Measurements from ENCODE around the gene SPRR1A. TPM values are rescaled to one million over a fixed set of nuclear protein-coding genes. Genes with fewer than 3 reads are reported as not detected.

SPRR1A gene
- total and polyA plus RNA-seq, 2 of the 13 experiments (the other 11 are each of a cell fraction or from before 2014, with no cell fraction given): not detected

GRCh38 chr1:152981146-152981871, 2.6 kb upstream of the SPRR1A start:
- POLR2A ChIA-PET: no interaction called here
- CTCF ChIA-PET (ENCODE audit: low intra/inter-chr PET ratio, low total read pairs): no interaction called here
- H3K4me2 ChIP-seq (ENCODE audit: low read depth, low read length): no peak overlapping the region
- WGBS (ENCODE audit: low lambda C conversion rate): 22% methylated on average over 4 of the region's 6 CpGs
- H3K4me1 ChIP-seq (ENCODE audit: insufficient read depth, low read length): no peaks in the 10 kb centered on the region
- no peak overlapping the region for H2AFZ ChIP-seq (ENCODE audit: low read length)
- in situ Hi-C loops (cut with HindIII; ENCODE audit: extremely low pct_ligation_motif_present, low pct_unique_long_range_greater_than_20kb) (no loop called here), intact Hi-C loops (cut with micrococcal nuclease; ENCODE audit: unreplicated experiment) (no loop called here)
- H3K27ac ChIP-seq (ENCODE audit: extremely low read length, insufficient read depth, low read length): no peak overlapping the region
- no peaks in the 10 kb centered on the region for H3K27me3 ChIP-seq (ENCODE audit: control insufficient read depth in 1 of 2, insufficient read depth in 2 of 2, low read length in 2 of 2)
- H3K79me2 ChIP-seq (ENCODE audit: insufficient read depth, low read length): no peaks in the 10 kb centered on the region
- H3K9ac ChIP-seq (ENCODE audit: insufficient read depth, low read depth, low read length): no peak overlapping the region
- no peak for TF ChIP-seq POLR2A (IDR thresholded peaks at IDR 0.05; ENCODE audit: insufficient read depth in 1 of 2, low read depth in 2 of 2, low read length in 2 of 2)
- TF ChIP-seq ZNF800 (CRISPR knock-in tag; IDR thresholded peaks at IDR 0.05): no peak
- no peak for TF ChIP-seq CBFB (CRISPR knock-in tag; IDR thresholded peaks at IDR 0.05)
- no peak for TF ChIP-seq ELK4 (CRISPR knock-in tag; IDR thresholded peaks at IDR 0.05; ENCODE audit: borderline replicate concordance)
- no peak for TF ChIP-seq HIVEP1 (CRISPR knock-in tag; IDR thresholded peaks at IDR 0.05)
- TF ChIP-seq ONECUT2 (CRISPR knock-in tag; IDR thresholded peaks at IDR 0.05): no peak
- TF ChIP-seq HOXA7 (CRISPR knock-in tag; IDR thresholded peaks at IDR 0.05): no peak
- TF ChIP-seq ZNF180 (CRISPR knock-in tag; IDR thresholded peaks at IDR 0.05; ENCODE audit: borderline replicate concordance, low read depth): no peak
- TF ChIP-seq ZFP62 (CRISPR knock-in tag; IDR thresholded peaks at IDR 0.05): no peak
- no TSS peak for BruUV-seq (replicated peaks)
- no peaks in the 10 kb centered on the region for H4K20me1 ChIP-seq (ENCODE audit: insufficient read depth, low read length)
- H3K36me3 ChIP-seq (replicated peaks in 1 of 2; ENCODE audit: control insufficient read depth in 1 of 2, insufficient read depth in 2 of 2, low read length in 2 of 2): no peaks in the 10 kb centered on the region
- DNase-seq (ENCODE audit: low spot score) (no peak), ATAC-seq (no peak), FAIRE-seq (no peak)
- no peak overlapping the region for H3K4me3 ChIP-seq (replicated peaks in 1 of 3; ENCODE audit: insufficient read depth in 1 of 3, low read depth in 2 of 3, low read length in 3 of 3)
- no peaks in the 10 kb centered on the region for H3K9me3 ChIP-seq (ENCODE audit: low read length)

Measured in HepG2 (cell line).